Activated T-helper 1 cell treated with anti-CD3 and anti-CD28 coated beads, Interleukin-12 subunit alpha, Interleukin-12 subunit beta, Interleukin-2, Interleukin-4 antibody, amounts not matched to agents 30 ng/mL and 10 ng/mL and 1 ng/mL, durations not matched to agents 14 hours and 24 hours and 36 hours (primary cell): ENCODE data around the gene ATP9A. TPM values are rescaled to one million over a fixed set of nuclear protein-coding genes. Genes with fewer than 3 reads are reported as not detected.

ENCODE experiments used
- DNase-seq: peaks from one replicate; pipeline ENCODE4 v3.0.0; 2021; ENCODE audit warnings: low spot score
- H3K27ac Mint-ChIP-seq: one replicate; pipeline ENCODE4 v1.8.0; 2021; ENCODE audit warnings: mild to moderate bottlenecking, mixed read lengths
- H3K27me3 Mint-ChIP-seq: one replicate; pipeline ENCODE4 v1.8.0; 2022; ENCODE audit warnings: mild to moderate bottlenecking, moderate library complexity, mixed read lengths; ENCODE audit not compliant: insufficient read depth
- H3K36me3 Mint-ChIP-seq: one replicate; pipeline ENCODE4 v1.8.0; 2021; ENCODE audit warnings: low read depth, mixed read lengths
- H3K4me1 Mint-ChIP-seq: one replicate; pipeline ENCODE4 v1.8.0; 2021; ENCODE audit warnings: low read depth, mixed read lengths
- H3K4me3 Mint-ChIP-seq: one replicate; pipeline ENCODE4 v1.8.0; 2021; ENCODE audit warnings: mild to moderate bottlenecking, moderate library complexity, mixed read lengths
- H3K9me3 Mint-ChIP-seq: one replicate; pipeline ENCODE4 v1.8.0; 2021; ENCODE audit warnings: mixed read lengths
- intact Hi-C: fragments of 100-400 bp; cut with micrococcal nuclease; formaldehyde crosslinking; loops from one replicate; pipeline ENCODE4 v1.15.1; 2024
- total RNA-seq: library from RNA; stranded (reverse); gene quantifications from 2 replicates; pipeline ENCODE4 v1.2.3, GENCODE V29; 2022

Gene ATP9A
- total RNA-seq, 1 donor from 2014 or later, result 20.6 TPM

GRCh38 chr20:51801823-51802123 lies 33.6 kb upstream of the ATP9A start:
- Mint-ChIP-seq H3K4me3 (no peak overlapping the region), H3K4me1 (peaks cover 3% of the 10 kb centered on the region), H3K36me3 (peaks cover 2% of the 10 kb centered on the region), H3K27ac (no peak overlapping the region), H3K27me3 (peaks cover 70% of the 10 kb centered on the region), H3K9me3 (no peaks in the 10 kb centered on the region)
- intact Hi-C loops, result loop anchor here (2.0 to 10.0 kb wide), 3 partner anchors 35 to 817 kb away; no protein-coding TSS in a partner anchor
- no peak for DNase-seq

- Mint-ChIP-seq H3K4me3 (peak overlapping the region; percentile 74), H3K9me3 (no peaks in the 10 kb centered on the region)
These were observed 33.1 kb upstream of the ATP9A start for GRCh38 chr20:51801122-51801822.

GRCh38 chr20:51800872-51801121 lies 32.6 kb upstream of the ATP9A start:
- H3K27me3 Mint-ChIP-seq, result peaks cover 74% of the 10 kb centered on the region
- no peaks in the 10 kb centered on the region for H3K9me3 Mint-ChIP-seq
- peaks cover 2% of the 10 kb centered on the region for H3K36me3 Mint-ChIP-seq
- intact Hi-C loops, result loop anchor here (1.0 to 10.0 kb wide), 4 partner anchors 34 to 816 kb away; no protein-coding TSS in a partner anchor
- no peak for DNase-seq
- no peak overlapping the region for H3K27ac Mint-ChIP-seq
- H3K4me3 Mint-ChIP-seq, result peak overlapping the region; percentile 74
- H3K4me1 Mint-ChIP-seq, result peaks cover 3% of the 10 kb centered on the region

More at GRCh38 chr20:51801122-51801822, 33.1 kb upstream of the ATP9A start:
- H3K27me3 Mint-ChIP-seq, result peaks cover 71% of the 10 kb centered on the region
- no peak overlapping the region for H3K27ac Mint-ChIP-seq
- intact Hi-C loops, result loop anchor here (2.0 to 10.0 kb wide), 3 partner anchors 34 to 816 kb away; no protein-coding TSS in a partner anchor
- peaks cover 3% of the 10 kb centered on the region for H3K4me1 Mint-ChIP-seq
- DNase-seq, result no peak
- peaks cover 2% of the 10 kb centered on the region for H3K36me3 Mint-ChIP-seq

- Mint-ChIP-seq H3K27ac (peak overlapping the region; percentile 44), H3K9me3 (no peaks in the 10 kb centered on the region), H3K36me3 (peaks cover 2% of the 10 kb centered on the region), H3K27me3 (peaks cover 73% of the 10 kb centered on the region), H3K4me1 (peaks cover 3% of the 10 kb centered on the region), H3K4me3 (peak overlapping the region; percentile 74)
- peak; percentile 38 for DNase-seq
- intact Hi-C loops, result loop anchor here (1.0 to 10.0 kb wide), 4 partner anchors 33 to 815 kb away; no protein-coding TSS in a partner anchor
These were observed 32.1 kb upstream of the ATP9A start for GRCh38 chr20:51800060-51800871.

- Mint-ChIP-seq H3K27ac (no peak overlapping the region), H3K36me3 (peaks cover 2% of the 10 kb centered on the region), H3K9me3 (no peaks in the 10 kb centered on the region), H3K4me3 (no peak overlapping the region), H3K4me1 (peaks cover 3% of the 10 kb centered on the region), H3K27me3 (peaks cover 68% of the 10 kb centered on the region)
- intact Hi-C loops, result no loop called here
- no peak for DNase-seq
These were observed 31.2 kb upstream of the ATP9A start for GRCh38 chr20:51799401-51799860.

- no peak overlapping the region for H3K27ac Mint-ChIP-seq
- peaks cover 56% of the 10 kb centered on the region for H3K27me3 Mint-ChIP-seq
- DNase-seq, result no peak
- H3K4me3 Mint-ChIP-seq, result no peak overlapping the region
- intact Hi-C loops, result no loop called here
- no peaks in the 10 kb centered on the region for H3K9me3 Mint-ChIP-seq
- H3K4me1 Mint-ChIP-seq, result peaks cover 3% of the 10 kb centered on the region
- peaks cover 2% of the 10 kb centered on the region for H3K36me3 Mint-ChIP-seq
These were observed 29.3 kb upstream of the ATP9A start for GRCh38 chr20:51797357-51798025.

- Mint-ChIP-seq H3K27ac (no peak overlapping the region), H3K9me3 (no peaks in the 10 kb centered on the region), H3K36me3 (peaks cover 2% of the 10 kb centered on the region), H3K4me3 (no peak overlapping the region), H3K4me1 (peaks cover 3% of the 10 kb centered on the region), H3K27me3 (peaks cover 49% of the 10 kb centered on the region)
- no peak for DNase-seq
- intact Hi-C loops, result no loop called here
These were observed 28.1 kb upstream of the ATP9A start for GRCh38 chr20:51796340-51796739.

GRCh38 chr20:51792960-51793359 lies 24.8 kb upstream of the ATP9A start:
- intact Hi-C loops, result no loop called here
- Mint-ChIP-seq H3K36me3 (no peaks in the 10 kb centered on the region), H3K4me3 (no peak overlapping the region), H3K9me3 (no peaks in the 10 kb centered on the region), H3K4me1 (no peaks in the 10 kb centered on the region), H3K27me3 (peaks cover 18% of the 10 kb centered on the region), H3K27ac (no peak overlapping the region)
- DNase-seq, result no peak

- Mint-ChIP-seq H3K36me3 (no peaks in the 10 kb centered on the region), H3K27me3 (peaks cover 10% of the 10 kb centered on the region)
- intact Hi-C loops, result no loop called here
These were observed 23.4 kb upstream of the ATP9A start for GRCh38 chr20:51791626-51792025.

GRCh38 chr20:51790256-51790655 lies 22.1 kb upstream of the ATP9A start:
- intact Hi-C loops, result no loop called here
- Mint-ChIP-seq H3K4me3 (no peak overlapping the region), H3K36me3 (no peaks in the 10 kb centered on the region), H3K4me1 (no peaks in the 10 kb centered on the region), H3K9me3 (no peaks in the 10 kb centered on the region), H3K27ac (no peak overlapping the region), H3K27me3 (peaks cover 7% of the 10 kb centered on the region)
- DNase-seq, result no peak

More at GRCh38 chr20:51791626-51792025, 23.4 kb upstream of the ATP9A start:
- Mint-ChIP-seq H3K9me3 (no peaks in the 10 kb centered on the region), H3K27ac (no peak overlapping the region), H3K4me1 (no peaks in the 10 kb centered on the region), H3K4me3 (no peak overlapping the region)
- DNase-seq, result no peak

- Mint-ChIP-seq H3K27ac (no peak overlapping the region), H3K36me3 (no peaks in the 10 kb centered on the region), H3K9me3 (no peaks in the 10 kb centered on the region), H3K4me3 (no peak overlapping the region), H3K4me1 (no peaks in the 10 kb centered on the region), H3K27me3 (peaks cover 9% of the 10 kb centered on the region)
- DNase-seq, result no peak
- intact Hi-C loops, result no loop called here
These were observed 21.2 kb upstream of the ATP9A start for GRCh38 chr20:51789434-51789833.

- peaks cover 6% of the 10 kb centered on the region for H3K27me3 Mint-ChIP-seq
- no peaks in the 10 kb centered on the region for H3K36me3 Mint-ChIP-seq
- H3K27ac Mint-ChIP-seq, result no peak overlapping the region
- no peak for DNase-seq
- H3K9me3 Mint-ChIP-seq, result no peaks in the 10 kb centered on the region
- no peaks in the 10 kb centered on the region for H3K4me1 Mint-ChIP-seq
- H3K4me3 Mint-ChIP-seq, result no peak overlapping the region
- intact Hi-C loops, result no loop called here
These were observed 20.6 kb upstream of the ATP9A start for GRCh38 chr20:51788822-51789221.

GRCh38 chr20:51784299-51784698 lies 16.1 kb upstream of the ATP9A start:
- Mint-ChIP-seq H3K27me3 (peaks cover 8% of the 10 kb centered on the region), H3K4me3 (no peak overlapping the region), H3K36me3 (no peaks in the 10 kb centered on the region)

More at GRCh38 chr20:51784299-51784698, 16.1 kb upstream of the ATP9A start:
- H3K4me1 Mint-ChIP-seq, result no peaks in the 10 kb centered on the region
- no peaks in the 10 kb centered on the region for H3K9me3 Mint-ChIP-seq
- no peak for DNase-seq
- intact Hi-C loops, result no loop called here
- no peak overlapping the region for H3K27ac Mint-ChIP-seq
